Measurements from ENCODE around the gene PRRC2A.

The PRRC2A gene

DNA sequence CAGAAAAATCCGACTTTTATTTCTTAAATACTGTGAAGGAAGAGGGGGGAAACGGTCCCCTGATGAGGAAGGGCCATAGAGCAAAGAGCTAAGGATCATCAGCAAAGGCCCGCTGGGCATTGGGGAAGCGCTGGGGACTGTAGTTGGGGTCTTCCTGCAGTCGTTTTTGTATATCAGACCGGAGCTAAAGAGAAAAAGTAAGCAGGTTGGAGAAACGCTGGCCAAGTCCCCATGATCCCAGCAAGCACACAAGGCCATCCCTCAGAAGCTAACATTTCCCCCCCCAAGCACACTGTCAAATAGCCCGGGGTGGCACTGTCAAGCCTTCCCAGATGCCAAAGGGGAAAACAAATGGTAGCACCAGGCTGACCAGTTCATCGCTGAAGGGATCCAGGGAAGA lies 18.5 kb downstream of the PRRC2A start:
- TF ChIP-seq, protein P1, sequence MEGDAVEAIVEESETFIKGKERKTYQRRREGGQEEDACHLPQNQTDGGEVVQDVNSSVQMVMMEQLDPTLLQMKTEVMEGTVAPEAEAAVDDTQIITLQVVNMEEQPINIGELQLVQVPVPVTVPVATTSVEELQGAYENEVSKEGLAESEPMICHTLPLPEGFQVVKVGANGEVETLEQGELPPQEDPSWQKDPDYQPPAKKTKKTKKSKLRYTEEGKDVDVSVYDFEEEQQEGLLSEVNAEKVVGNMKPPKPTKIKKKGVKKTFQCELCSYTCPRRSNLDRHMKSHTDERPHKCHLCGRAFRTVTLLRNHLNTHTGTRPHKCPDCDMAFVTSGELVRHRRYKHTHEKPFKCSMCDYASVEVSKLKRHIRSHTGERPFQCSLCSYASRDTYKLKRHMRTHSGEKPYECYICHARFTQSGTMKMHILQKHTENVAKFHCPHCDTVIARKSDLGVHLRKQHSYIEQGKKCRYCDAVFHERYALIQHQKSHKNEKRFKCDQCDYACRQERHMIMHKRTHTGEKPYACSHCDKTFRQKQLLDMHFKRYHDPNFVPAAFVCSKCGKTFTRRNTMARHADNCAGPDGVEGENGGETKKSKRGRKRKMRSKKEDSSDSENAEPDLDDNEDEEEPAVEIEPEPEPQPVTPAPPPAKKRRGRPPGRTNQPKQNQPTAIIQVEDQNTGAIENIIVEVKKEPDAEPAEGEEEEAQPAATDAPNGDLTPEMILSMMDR (IDR thresholded peaks at IDR 0.05; ENCODE audit: low read depth, low read length), result no peak

DNA sequence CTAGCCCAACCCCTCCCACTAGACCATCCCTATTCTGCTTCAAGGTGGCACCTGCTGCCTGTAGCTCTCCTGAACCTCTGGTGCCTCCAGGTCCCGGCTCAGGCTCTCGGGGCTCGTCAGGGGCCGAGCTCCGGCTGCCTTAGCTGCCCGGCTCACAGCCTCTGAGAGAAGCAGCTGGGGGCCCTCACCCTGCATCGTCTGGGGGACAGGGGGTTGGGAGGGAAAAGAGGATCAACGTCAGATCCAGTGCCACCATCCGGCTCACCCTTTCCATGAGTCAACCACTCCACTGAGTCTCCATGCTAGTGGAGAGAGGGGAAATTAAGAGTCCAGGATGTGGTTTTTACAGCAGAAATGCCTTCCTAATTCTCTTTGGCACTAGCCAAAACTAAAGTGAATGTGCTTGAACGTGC lies 18.9 kb downstream of the PRRC2A start:
- DNase-seq, result no peak
- TF ChIP-seq, protein P1 (IDR thresholded peaks at IDR 0.05; ENCODE audit: low read depth, low read length), result no peak
- Histone ChIP-seq H3K27me3 (no peaks in the 10 kb centered on the region), H3K4me3 (ENCODE audit: low read depth, low read length) (no peak overlapping the region), H3K36me3 (peaks cover 85% of the 10 kb centered on the region), H3K9me3 (no peaks in the 10 kb centered on the region), H3K4me1 (no peaks in the 10 kb centered on the region)

More for the DNA sequence above, 18.5 kb downstream of the PRRC2A start:
- no peaks in the 10 kb centered on the region for H3K4me1 ChIP-seq
- H3K36me3 ChIP-seq, result peaks cover 85% of the 10 kb centered on the region
- no peak for DNase-seq
- H3K27me3 ChIP-seq, result no peaks in the 10 kb centered on the region
- H3K9me3 ChIP-seq, result no peaks in the 10 kb centered on the region
- H3K4me3 ChIP-seq (ENCODE audit: low read depth, low read length), result no peak overlapping the region

DNA sequence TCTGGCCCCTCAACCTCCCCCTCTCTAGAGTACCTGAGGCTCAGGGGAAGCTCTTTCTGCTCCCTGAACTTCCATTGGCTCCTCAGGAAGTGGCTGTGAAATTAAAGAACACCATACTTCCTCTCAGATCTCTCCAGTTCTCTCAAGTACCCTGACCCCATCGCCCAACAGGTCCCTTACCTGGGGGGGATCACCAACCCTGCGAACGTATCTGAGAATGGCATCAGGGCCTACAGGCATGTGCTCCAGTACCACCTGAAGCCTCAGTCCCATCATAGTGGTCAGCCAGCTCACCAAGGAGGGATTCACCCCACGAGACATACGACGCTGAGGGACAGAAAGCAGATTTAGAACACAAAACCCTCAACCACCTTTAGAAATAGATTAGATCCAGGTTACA lies 20.1 kb downstream of the PRRC2A start:
- Histone ChIP-seq H3K27me3 (no peaks in the 10 kb centered on the region), H3K4me1 (no peaks in the 10 kb centered on the region), H3K9me3 (no peaks in the 10 kb centered on the region), H3K4me3 (ENCODE audit: low read depth, low read length) (no peak overlapping the region), H3K36me3 (peaks cover 85% of the 10 kb centered on the region)
- TF ChIP-seq, protein P1 (IDR thresholded peaks at IDR 0.05; ENCODE audit: low read depth, low read length), result no peak
- DNase-seq, result no peak

DNA sequence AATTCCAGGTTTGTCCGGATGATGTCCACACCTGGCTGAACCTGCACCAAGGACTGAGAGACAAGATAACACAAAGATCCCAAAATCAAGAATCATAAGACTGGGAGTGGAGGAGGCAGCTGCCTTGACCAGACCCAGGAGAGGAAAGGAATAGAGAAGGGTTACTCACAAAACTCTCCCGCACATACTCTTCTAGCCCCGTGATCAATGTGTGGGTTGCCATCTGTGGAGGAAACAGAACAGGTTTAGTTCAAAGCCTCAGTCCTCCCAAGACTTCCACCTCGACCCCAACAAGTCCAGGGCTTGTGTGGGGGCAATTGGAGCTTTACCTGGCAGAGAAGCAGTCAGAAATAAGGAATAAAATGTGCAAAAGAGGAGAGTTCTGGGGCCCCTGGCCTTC lies 20.9 kb downstream of the PRRC2A start:
- Histone ChIP-seq H3K9me3 (no peaks in the 10 kb centered on the region), H3K36me3 (peaks cover 84% of the 10 kb centered on the region)
- TF ChIP-seq, protein P1 (IDR thresholded peaks at IDR 0.05; ENCODE audit: low read depth, low read length), result no peak

DNA sequence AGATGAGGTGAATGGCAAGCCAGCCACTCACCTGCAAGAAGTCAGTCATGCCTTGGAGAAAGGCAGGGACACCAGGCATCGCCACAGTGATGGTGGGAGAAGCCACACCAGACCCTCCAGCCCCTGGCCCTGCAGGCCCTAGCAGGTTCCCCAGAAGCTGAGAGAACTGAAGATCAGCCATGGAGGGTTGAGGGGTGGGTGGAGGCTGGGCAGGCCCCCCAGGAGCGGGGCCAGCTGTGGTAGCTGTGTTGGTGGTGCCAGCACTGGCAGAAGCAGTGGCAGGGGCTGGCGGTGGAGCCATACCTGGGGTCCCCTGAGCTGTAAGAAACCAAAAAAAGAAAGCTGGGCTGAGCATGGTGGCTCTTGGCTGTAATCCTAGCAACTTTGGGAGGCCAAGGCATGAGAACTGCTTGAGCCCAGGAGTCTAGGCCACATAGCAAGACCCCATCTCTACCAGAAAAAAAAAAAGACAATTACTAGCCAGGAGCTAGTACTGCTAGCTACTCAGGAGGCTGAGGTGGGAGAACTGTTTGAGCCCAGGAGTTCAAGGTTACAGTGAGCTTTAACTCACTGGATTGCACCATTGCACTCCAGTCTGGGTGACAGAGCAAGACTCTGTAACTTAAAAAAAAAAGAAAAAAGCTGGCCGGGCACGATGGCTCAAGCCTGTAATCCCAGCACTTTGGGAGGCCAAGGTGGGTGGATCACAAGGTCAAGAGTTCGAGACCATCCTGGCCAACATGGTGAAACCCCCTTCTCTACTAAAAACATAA lies 22.5 kb downstream of the PRRC2A start:
- TF ChIP-seq, protein P1 (IDR thresholded peaks at IDR 0.05; ENCODE audit: low read depth, low read length), result no peak
- no peak overlapping the region for H3K4me3 ChIP-seq (ENCODE audit: low read depth, low read length)
- peaks cover 83% of the 10 kb centered on the region for H3K36me3 ChIP-seq
- no peaks in the 10 kb centered on the region for H3K4me1 ChIP-seq
- H3K27me3 ChIP-seq, result no peaks in the 10 kb centered on the region
- no peak for DNase-seq
- H3K9me3 ChIP-seq, result no peaks in the 10 kb centered on the region

More for the DNA sequence above, 20.9 kb downstream of the PRRC2A start:
- Histone ChIP-seq H3K4me3 (ENCODE audit: low read depth, low read length) (no peak overlapping the region), H3K4me1 (no peaks in the 10 kb centered on the region), H3K27me3 (no peaks in the 10 kb centered on the region)
- DNase-seq, result no peak

DNA sequence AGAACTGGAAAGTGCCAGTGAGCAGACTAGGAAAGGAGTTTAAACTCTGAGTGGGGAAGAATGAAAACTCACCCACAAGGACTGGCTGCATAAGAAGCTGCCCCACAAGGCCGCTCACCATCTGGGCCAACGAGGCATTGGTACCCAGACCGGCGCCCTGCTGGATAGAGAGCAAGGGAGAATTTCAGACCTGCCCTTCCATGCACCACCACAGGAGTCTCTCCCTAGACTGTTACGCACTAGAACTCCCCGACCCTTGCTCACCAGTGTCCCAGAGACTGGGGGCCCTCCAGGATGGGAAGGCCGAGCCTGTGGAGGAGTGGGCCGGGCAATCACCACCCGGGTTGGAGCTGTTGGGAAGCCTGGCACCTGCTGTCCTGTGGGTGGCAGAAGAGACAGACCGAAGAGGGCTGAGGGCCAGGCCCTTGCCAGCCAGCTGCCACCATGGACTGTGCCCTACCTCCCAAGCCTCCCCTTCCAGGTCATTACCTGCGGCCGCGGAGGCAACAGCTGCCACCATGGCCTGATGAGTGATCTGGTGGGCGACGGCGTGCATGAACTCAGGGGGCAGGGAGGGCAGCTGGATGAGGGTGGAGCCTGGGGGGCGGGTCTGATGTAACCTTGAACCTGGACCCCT lies 23.4 kb downstream of the PRRC2A start:
- H3K36me3 ChIP-seq, result peaks cover 83% of the 10 kb centered on the region
- TF ChIP-seq, protein P1 (IDR thresholded peaks at IDR 0.05; ENCODE audit: low read depth, low read length), result no peak
- DNase-seq, result no peak

More for the DNA sequence above, 23.4 kb downstream of the PRRC2A start:
- Histone ChIP-seq H3K9me3 (no peaks in the 10 kb centered on the region), H3K4me3 (ENCODE audit: low read depth, low read length) (no peak overlapping the region), H3K4me1 (no peaks in the 10 kb centered on the region), H3K27me3 (no peaks in the 10 kb centered on the region)
